ENCODE data around the gene VEZF1. TPM values are rescaled to one million over a fixed set of nuclear protein-coding genes. Genes with fewer than 3 reads are reported as not detected.

The VEZF1 gene
- total and polyA plus RNA-seq, 5 donors from 2014 or later: 44.6 to 51.3 (median 48.2) TPM

DNA sequence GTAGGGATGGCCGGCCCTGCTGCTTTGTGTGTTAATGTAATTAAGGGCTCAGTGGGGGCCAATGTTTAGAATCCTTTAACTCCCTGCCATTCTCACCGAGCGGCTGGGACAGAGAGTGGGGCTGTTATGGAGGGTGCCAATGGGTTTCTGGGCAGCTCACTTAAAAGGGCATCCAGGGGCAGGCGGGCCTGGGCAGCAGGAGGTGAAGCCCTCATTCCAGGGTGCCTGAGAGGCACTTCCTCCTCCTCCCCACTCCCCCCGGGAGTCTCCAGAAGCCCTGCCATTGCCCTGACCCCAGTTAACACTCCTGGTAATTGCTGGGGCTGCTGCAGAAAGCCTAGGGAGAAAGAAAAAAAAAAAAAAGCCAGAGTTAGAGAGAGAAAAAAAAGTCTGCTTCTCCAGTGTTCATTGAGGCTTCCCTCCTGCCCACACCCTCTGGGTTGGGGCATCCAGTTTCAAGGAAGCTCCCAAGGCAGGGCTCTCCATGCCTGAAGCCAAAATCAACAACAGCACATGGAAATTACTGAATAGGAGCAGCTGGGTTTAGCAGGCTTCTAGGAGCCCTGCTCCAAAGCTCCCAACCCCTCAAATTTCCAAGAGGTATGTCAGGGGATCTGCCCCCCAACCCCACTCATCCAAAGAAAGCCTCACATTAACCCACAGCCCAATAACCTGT lies 60.9 kb downstream of the VEZF1 start:
- H3K27ac Mint-ChIP-seq: no peak overlapping the region

DNA sequence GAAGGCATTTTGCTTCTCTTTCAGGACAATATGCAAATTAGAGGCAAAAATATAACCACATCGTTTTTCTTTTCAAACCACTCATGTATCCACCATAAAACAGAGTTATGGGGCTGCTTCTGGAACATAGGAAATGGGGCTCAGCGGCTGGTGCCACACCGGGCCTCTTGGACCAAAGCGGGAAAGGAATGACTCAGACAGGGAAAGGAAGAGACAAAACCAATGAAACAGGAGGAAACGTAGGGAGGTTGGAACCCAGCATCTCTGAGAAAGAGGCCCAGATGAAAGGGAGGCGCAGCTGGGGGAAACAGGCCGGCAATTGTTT lies 61.4 kb downstream of the VEZF1 start:
- no peaks in the 10 kb centered on the region for H3K36me3 ChIP-seq (ENCODE audit: control insufficient read depth, insufficient read depth, low read length)
- no peak overlapping the region for H3K27ac Mint-ChIP-seq
- H3K27me3 ChIP-seq (ENCODE audit: control insufficient read depth, insufficient read depth, low read length): no peaks in the 10 kb centered on the region
- H3K36me3 Mint-ChIP-seq: no peaks in the 10 kb centered on the region
- no peak overlapping the region for H3K4me3 ChIP-seq (ENCODE audit: low read depth, low read length)
- no peak for DNase-seq
- no peak overlapping the region for H3K4me3 Mint-ChIP-seq
- no peak for ATAC-seq (ENCODE audit: low read depth in 2 of 2)
- H3K27me3 Mint-ChIP-seq: peaks cover 42% of the 10 kb centered on the region
- no peaks in the 10 kb centered on the region for H3K4me1 ChIP-seq (ENCODE audit: control insufficient read depth, insufficient read depth, low read length, poor library complexity, severe bottlenecking)
- peaks cover 0 to 6% (median 0%) of the 10 kb centered on the region in 4 donors for H3K4me1 Mint-ChIP-seq
- no peak overlapping the region for H3K27ac ChIP-seq (ENCODE audit: insufficient read depth, low read length, poor library complexity, severe bottlenecking)
- no peaks in the 10 kb centered on the region for H3K9me3 ChIP-seq (ENCODE audit: control insufficient read depth in 2 of 2, low read length in 2 of 2)
- H3K9me3 Mint-ChIP-seq: no peaks in the 10 kb centered on the region

More for the DNA sequence above, 60.9 kb downstream of the VEZF1 start:
- Mint-ChIP-seq H3K4me3 (no peak overlapping the region), H3K9me3 (no peaks in the 10 kb centered on the region), H3K4me1 (peaks cover 0 to 6% (median 0%) of the 10 kb centered on the region in 4 donors), H3K27me3 (peaks cover 40% of the 10 kb centered on the region), H3K36me3 (no peaks in the 10 kb centered on the region)
- no peak overlapping the region for H3K27ac ChIP-seq (ENCODE audit: insufficient read depth, low read length, poor library complexity, severe bottlenecking)
- H3K27me3 ChIP-seq (ENCODE audit: control insufficient read depth, insufficient read depth, low read length): no peaks in the 10 kb centered on the region
- H3K36me3 ChIP-seq (ENCODE audit: control insufficient read depth, insufficient read depth, low read length): no peaks in the 10 kb centered on the region
- ATAC-seq (ENCODE audit: low read depth in 2 of 2) (no peak), DNase-seq (no peak)
- H3K9me3 ChIP-seq (ENCODE audit: control insufficient read depth in 2 of 2, low read length in 2 of 2): no peaks in the 10 kb centered on the region
- no peaks in the 10 kb centered on the region for H3K4me1 ChIP-seq (ENCODE audit: control insufficient read depth, insufficient read depth, low read length, poor library complexity, severe bottlenecking)
- no peak overlapping the region for H3K4me3 ChIP-seq (ENCODE audit: low read depth, low read length)

DNA sequence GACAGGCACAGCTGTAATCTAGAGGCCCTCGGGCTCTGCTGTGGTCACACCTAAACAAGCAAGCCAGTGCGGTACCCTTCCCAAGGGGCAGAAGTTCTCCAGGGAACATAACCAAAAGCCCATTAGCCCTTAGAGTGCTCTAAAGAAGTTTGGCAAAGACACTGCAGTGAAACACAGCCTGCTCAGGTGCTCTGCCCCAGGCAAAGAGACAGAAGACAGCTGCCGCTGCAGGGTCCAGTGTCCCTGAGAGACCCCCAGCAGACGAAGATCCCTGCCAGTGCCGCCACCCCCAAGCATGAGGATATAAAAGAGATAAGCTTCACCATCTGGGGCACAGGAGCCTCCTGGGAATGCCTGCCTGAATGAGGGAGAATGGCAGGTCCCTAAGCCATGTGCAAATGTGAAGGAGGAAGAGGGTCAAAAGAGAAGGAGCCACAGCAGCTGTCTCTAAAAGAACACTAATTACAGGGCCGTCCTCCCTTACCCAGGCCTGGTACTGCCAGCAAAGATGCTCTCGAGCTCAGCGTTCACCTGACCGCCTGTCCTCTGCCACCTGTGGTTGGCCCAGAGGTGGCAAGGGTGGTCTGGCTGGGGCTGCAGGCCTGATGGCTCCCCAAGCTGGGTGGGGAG lies 62.6 kb downstream of the VEZF1 start:
- Histone ChIP-seq H3K27ac (ENCODE audit: insufficient read depth, low read length, poor library complexity, severe bottlenecking) (no peak overlapping the region), H3K36me3 (ENCODE audit: control insufficient read depth, insufficient read depth, low read length) (no peaks in the 10 kb centered on the region), H3K4me1 (ENCODE audit: control insufficient read depth, insufficient read depth, low read length, poor library complexity, severe bottlenecking) (no peaks in the 10 kb centered on the region), H3K9me3 (ENCODE audit: control insufficient read depth in 2 of 2, low read length in 2 of 2) (no peaks in the 10 kb centered on the region), H3K27me3 (ENCODE audit: control insufficient read depth, insufficient read depth, low read length) (no peaks in the 10 kb centered on the region), H3K4me3 (ENCODE audit: low read depth, low read length) (no peak overlapping the region)
- H3K36me3 Mint-ChIP-seq: no peaks in the 10 kb centered on the region
- no peak overlapping the region for H3K27ac Mint-ChIP-seq
- no peak for ATAC-seq (ENCODE audit: low read depth in 2 of 2)
- H3K27me3 Mint-ChIP-seq: peaks cover 46% of the 10 kb centered on the region
- DNase-seq: no peak
- H3K4me3 Mint-ChIP-seq: no peak overlapping the region
- peaks cover 0 to 6% (median 0%) of the 10 kb centered on the region in 4 donors for H3K4me1 Mint-ChIP-seq
- no peaks in the 10 kb centered on the region for H3K9me3 Mint-ChIP-seq

DNA sequence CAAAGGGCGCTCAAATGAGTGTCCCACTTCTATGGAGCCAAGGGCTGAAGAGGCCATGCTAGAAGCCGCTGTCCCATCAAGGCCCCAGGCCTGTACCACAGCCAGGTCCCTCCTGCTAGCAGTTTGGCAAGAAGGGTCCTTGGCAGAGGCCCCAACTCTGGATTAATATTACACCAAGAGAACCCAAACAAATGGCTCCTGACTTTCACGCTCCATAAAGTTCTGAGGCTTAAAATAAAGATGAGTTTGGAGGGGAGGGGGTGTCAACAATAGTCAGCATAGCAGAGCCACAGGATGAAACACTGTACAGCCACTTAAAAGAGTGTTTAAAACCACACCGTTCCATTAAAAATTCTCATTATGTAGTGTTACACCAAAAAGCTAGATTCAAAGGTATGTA lies 63.4 kb downstream of the VEZF1 start:
- H3K4me3 ChIP-seq (ENCODE audit: low read depth, low read length): no peak overlapping the region
- H3K4me1 ChIP-seq (ENCODE audit: control insufficient read depth, insufficient read depth, low read length, poor library complexity, severe bottlenecking): no peaks in the 10 kb centered on the region
- H3K27ac ChIP-seq (ENCODE audit: insufficient read depth, low read length, poor library complexity, severe bottlenecking): no peak overlapping the region
- H3K36me3 ChIP-seq (ENCODE audit: control insufficient read depth, insufficient read depth, low read length): no peaks in the 10 kb centered on the region
- H3K9me3 Mint-ChIP-seq: no peaks in the 10 kb centered on the region
- H3K4me3 Mint-ChIP-seq: no peak overlapping the region
- DNase-seq (no peak), ATAC-seq (ENCODE audit: low read depth in 2 of 2) (no peak)
- no peaks in the 10 kb centered on the region for H3K27me3 ChIP-seq (ENCODE audit: control insufficient read depth, insufficient read depth, low read length)
- H3K4me1 Mint-ChIP-seq: peaks cover 0 to 6% (median 0%) of the 10 kb centered on the region in 4 donors
- H3K36me3 Mint-ChIP-seq: no peaks in the 10 kb centered on the region
- peaks cover 49% of the 10 kb centered on the region for H3K27me3 Mint-ChIP-seq
- no peaks in the 10 kb centered on the region for H3K9me3 ChIP-seq (ENCODE audit: control insufficient read depth in 2 of 2, low read length in 2 of 2)
- no peak overlapping the region for H3K27ac Mint-ChIP-seq

Other genes starting within 250 kb of the VEZF1 start
- gene CCDC182, start 243.0 kb downstream of the VEZF1 start, total RNA-seq: not detected
- gene CCDC182, start 243.0 kb downstream of the VEZF1 start, polyA plus RNA-seq: not detected
- gene MRPS23, start 138.2 kb downstream of the VEZF1 start, total RNA-seq: 14.0 TPM
- 10 to 100 TPM; 34.0 to 44.0 (median 40.5) TPM for gene MRPS23, start 138.2 kb downstream of the VEZF1 start, polyA plus RNA-seq
- not detected for gene CUEDC1, start 32.8 kb downstream of the VEZF1 start, total RNA-seq
- gene CUEDC1, start 32.8 kb downstream of the VEZF1 start, polyA plus RNA-seq: not detected
- 114 TPM for gene SRSF1, start 19.0 kb upstream of the VEZF1 start, total RNA-seq
- 10 to 100 TPM; 46.1 to 51.9 (median 49.7) TPM for gene SRSF1, start 19.0 kb upstream of the VEZF1 start, polyA plus RNA-seq
- gene DYNLL2, start 95.2 kb upstream of the VEZF1 start, total RNA-seq: 37.4 TPM
- gene DYNLL2, start 95.2 kb upstream of the VEZF1 start, polyA plus RNA-seq: 1 to 10 TPM in 2 of 4 donors, under 1 TPM in 2; 0.57 to 1.7 (median 1.0) TPM
- 0.42 TPM for gene OR4D1, start 160.1 kb upstream of the VEZF1 start, total RNA-seq
- gene OR4D1, start 160.1 kb upstream of the VEZF1 start, polyA plus RNA-seq: 1 to 10 TPM in 1 of 4 donors, under 1 TPM in 3; 0.54 to 1.1 (median 0.81) TPM
- gene OR4D2, start 178.7 kb upstream of the VEZF1 start, total RNA-seq: not detected
- gene OR4D2, start 178.7 kb upstream of the VEZF1 start, polyA plus RNA-seq: not detected
- gene EPX, start 204.5 kb upstream of the VEZF1 start, total RNA-seq: not detected
- not detected for gene EPX, start 204.5 kb upstream of the VEZF1 start, polyA plus RNA-seq
- gene MKS1, start 231.0 kb upstream of the VEZF1 start, total RNA-seq: 6.2 TPM
- gene MKS1, start 231.0 kb upstream of the VEZF1 start, polyA plus RNA-seq: 10 to 100 TPM in 3 of 4 donors, 1 to 10 TPM in 1; 8.1 to 13.4 (median 11.2) TPM

All from CD4-positive, CD25-positive, alpha-beta regulatory T cell (primary cell).